ENCODE measurements around the gene ANLN.

GRCh38 chr7:36409180-36409579 is 19.5 kb downstream of the ANLN start:
- no peak for TF ChIP-seq CTCF (IDR thresholded peaks at IDR 0.05; ENCODE audit: insufficient read depth, low read length, poor library complexity, severe bottlenecking)
- TF ChIP-seq EZH2phosphoT487 (conservative IDR thresholded peaks at IDR 0.05; ENCODE audit: low read length), result no peak

Measured in SU-DHL-6 (cell line).